ENCODE results near the gene RGS14.

- TF ChIP-seq ARNTL (CRISPR knock-in tag; IDR thresholded peaks at IDR 0.05; ENCODE audit: borderline replicate concordance, low read depth): no peak
- no peak for TF ChIP-seq ZFP30 (CRISPR knock-in tag; IDR thresholded peaks at IDR 0.05)
- no peak for TF ChIP-seq BACH2 (CRISPR knock-in tag; IDR thresholded peaks at IDR 0.05; ENCODE audit: borderline replicate concordance)
- no peak for TF ChIP-seq RARB (CRISPR knock-in tag; IDR thresholded peaks at IDR 0.05)
- TF ChIP-seq PATZ1 (CRISPR knock-in tag; IDR thresholded peaks at IDR 0.05; ENCODE audit: borderline replicate concordance): no peak
Observed at GRCh38 chr5:177317959-177318377, 39.8 kb upstream of the RGS14 start.
